Fibroblast of lung (primary cell): ENCODE measurements around the gene SPACA7.

Source experiments
- EZH2 ChIP-seq: IDR thresholded peaks from 2 replicates; pipeline ENCODE4 v1.5.1; 2012; ENCODE audit warnings: low read length, control low read depth, mild to moderate bottlenecking; ENCODE audit errors: missing control alignments
- TF ChIP-seq, protein P1 (sequence below), 2 donors: IDR thresholded peaks in 1 of 2; conservative IDR thresholded peaks in 1 of 2; 1 replicate in 1 of 2; 2 replicates in 1 of 2; pipeline ENCODE4 v1.5.1; 2011 to 2012; ENCODE audit warnings: low read length in 2 of 2, control low read depth in 1 of 2, inconsistent platforms in 1 of 2, low read depth in 1 of 2, mild to moderate bottlenecking in 1 of 2

DNA sequence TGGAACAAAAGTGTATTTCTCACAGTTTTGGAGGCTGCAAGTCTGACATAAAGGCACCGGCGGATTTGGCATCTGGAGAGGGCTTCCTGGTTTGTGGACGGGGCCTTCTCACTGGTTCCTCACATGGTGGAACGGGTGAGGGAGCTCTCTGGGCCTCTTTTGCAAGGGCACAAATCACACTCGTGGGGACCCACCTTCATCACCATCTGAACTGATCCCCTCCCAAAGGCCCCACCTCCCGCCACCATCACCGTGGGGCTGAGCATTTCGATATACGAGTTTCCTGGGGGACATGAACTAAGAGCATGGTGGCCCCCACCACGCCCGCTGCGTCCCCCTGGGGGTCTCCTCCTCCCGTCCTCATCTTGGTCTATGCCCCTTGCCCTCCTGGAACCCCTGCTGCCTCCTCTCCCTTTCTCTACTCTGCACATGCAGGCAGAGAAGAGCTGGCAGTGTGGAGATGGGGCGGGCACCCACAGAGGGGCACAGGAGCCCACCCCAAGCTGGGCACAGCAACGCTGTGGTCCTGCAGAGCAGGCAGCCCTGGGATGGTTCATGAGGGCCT is 20.8 kb upstream of the SPACA7 start:
- TF ChIP-seq, protein P1, sequence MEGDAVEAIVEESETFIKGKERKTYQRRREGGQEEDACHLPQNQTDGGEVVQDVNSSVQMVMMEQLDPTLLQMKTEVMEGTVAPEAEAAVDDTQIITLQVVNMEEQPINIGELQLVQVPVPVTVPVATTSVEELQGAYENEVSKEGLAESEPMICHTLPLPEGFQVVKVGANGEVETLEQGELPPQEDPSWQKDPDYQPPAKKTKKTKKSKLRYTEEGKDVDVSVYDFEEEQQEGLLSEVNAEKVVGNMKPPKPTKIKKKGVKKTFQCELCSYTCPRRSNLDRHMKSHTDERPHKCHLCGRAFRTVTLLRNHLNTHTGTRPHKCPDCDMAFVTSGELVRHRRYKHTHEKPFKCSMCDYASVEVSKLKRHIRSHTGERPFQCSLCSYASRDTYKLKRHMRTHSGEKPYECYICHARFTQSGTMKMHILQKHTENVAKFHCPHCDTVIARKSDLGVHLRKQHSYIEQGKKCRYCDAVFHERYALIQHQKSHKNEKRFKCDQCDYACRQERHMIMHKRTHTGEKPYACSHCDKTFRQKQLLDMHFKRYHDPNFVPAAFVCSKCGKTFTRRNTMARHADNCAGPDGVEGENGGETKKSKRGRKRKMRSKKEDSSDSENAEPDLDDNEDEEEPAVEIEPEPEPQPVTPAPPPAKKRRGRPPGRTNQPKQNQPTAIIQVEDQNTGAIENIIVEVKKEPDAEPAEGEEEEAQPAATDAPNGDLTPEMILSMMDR (conservative IDR thresholded peaks at IDR 0.05 in 1 of 2, IDR thresholded peaks at IDR 0.05 in 1 of 2; ENCODE audit: low read depth in 1 of 2, low read length in 2 of 2): no peak
- TF ChIP-seq EZH2: no peak
